Body of pancreas (tissue), 4 donors: ENCODE results near the gene KCTD11. TPM values are rescaled to one million over a fixed set of nuclear protein-coding genes. Genes with fewer than 3 reads are reported as not detected.

Experiments used
- ATAC-seq: fragments of 150-250 bp; one replicate; pipeline ENCODE4 v1.9.1; 2016
- DNase-seq, 4 donors: peaks; one replicate each; pipeline ENCODE4 v3.0.0-alpha.2; 2019
- H3K27ac ChIP-seq, 4 donors: fragments of 200-600 bp; sonication (generic); 1 replicate in 3 of 4; 2 replicates in 1 of 4; pipeline versions ENCODE4 v1.5.1 to v1.6.1; 2016 to 2019; ENCODE audit warnings: mild to moderate bottlenecking in 1 of 4, mixed read lengths in 1 of 4, moderate library complexity in 1 of 4
- H3K27me3 ChIP-seq, 2 donors: fragments of 200-600 bp; sonication (generic); one replicate each; pipeline ENCODE4 v1.6.0; 2016; ENCODE audit warnings: mild to moderate bottlenecking in 1 of 2
- H3K36me3 ChIP-seq, 2 donors: fragments of 200-600 bp; sonication (generic); replicated peaks in 1 of 2; 2 replicates each; pipeline ENCODE4 v1.5.1; 2016; ENCODE audit warnings: low read depth in 2 of 2; ENCODE audit not compliant: insufficient read depth in 1 of 2
- H3K4me1 ChIP-seq: fragments of 200-600 bp; sonication (generic); one replicate; pipeline ENCODE4 v1.6.0; 2016
- H3K4me3 ChIP-seq, 2 donors: fragments of 200-600 bp; sonication (generic); 1 replicate in 1 of 2; 2 replicates in 1 of 2; pipeline ENCODE4 v1.5.1; 2016 to 2019
- H3K9me3 ChIP-seq, 3 donors: fragments of 200-600 bp; sonication (generic); 1 replicate in 2 of 3; 2 replicates in 1 of 3; pipeline ENCODE4 v1.5.1; 2016
- POLR2A ChIP-seq, 3 donors: fragments of 450-650 bp; IDR thresholded peaks; one replicate each; pipeline ENCODE4 v1.6.1; 2016; ENCODE audit warnings: antibody characterized with exemption in 3 of 3, mild to moderate bottlenecking in 2 of 3
- WGBS, 2 donors: methylation state at CpG; one replicate each; pipeline ENCODE4 v1.1.5; 2017; 5-methylcytosine and 5-hydroxymethylcytosine counted together
- intact Hi-C: fragments of 100-400 bp; cut with DNase I; formaldehyde crosslinking; loops from one replicate; pipeline ENCODE4 v1.15.1; 2023
- total RNA-seq, 2 donors: library from RNA; depleted of rRNA; stranded (reverse); fragments of >200 nt; gene quantifications; one replicate each; pipeline ENCODE4 v1.1.0, GENCODE V29; 2016
- TF ChIP-seq, protein P1 (sequence below), 7 experiments: fragments of 450-650 bp in 4 of 7; fragments of 200-600 bp in 3 of 7; sonication (generic) in 3 of 7; IDR thresholded peaks; one replicate each; pipeline ENCODE4 v1.5.1; 2016 to 2019; ENCODE audit warnings: antibody characterized with exemption in 7 of 7

Gene KCTD11
- total RNA-seq, 2 donors from 2014 or later = 2.6 to 5.6 TPM

DNA sequence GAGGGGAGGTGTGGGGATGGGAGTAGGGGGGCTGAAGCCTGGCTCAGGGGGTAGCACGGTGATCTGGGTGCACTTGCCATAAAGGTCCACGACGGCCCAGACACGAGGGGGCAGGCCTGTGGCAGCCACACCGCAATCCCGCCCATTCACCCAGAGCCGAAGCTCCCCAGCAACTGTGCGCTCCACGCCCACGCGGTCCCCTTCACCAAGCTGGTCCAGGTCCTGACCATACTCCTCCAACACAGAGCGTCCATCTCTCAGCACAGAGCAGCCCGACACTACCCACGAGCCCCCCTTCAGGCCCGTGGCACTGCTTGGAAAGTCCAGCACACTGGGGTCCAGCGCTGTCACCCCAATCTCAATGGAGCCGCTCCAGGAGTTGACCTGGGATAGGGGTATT lies 24.5 kb upstream of the KCTD11 start:
- DNase-seq = peak in 1 of 4 donors; percentile 13
- Histone ChIP-seq H3K36me3 (peaks cover 0 to 9% of the 10 kb centered on the region in 2 donors), H3K27me3 (no peaks in the 10 kb centered on the region), H3K27ac (no peak overlapping the region), H3K9me3 (no peaks in the 10 kb centered on the region), H3K4me3 (no peak overlapping the region), H3K4me1 (peaks cover 25% of the 10 kb centered on the region)
- TF ChIP-seq, protein P1, sequence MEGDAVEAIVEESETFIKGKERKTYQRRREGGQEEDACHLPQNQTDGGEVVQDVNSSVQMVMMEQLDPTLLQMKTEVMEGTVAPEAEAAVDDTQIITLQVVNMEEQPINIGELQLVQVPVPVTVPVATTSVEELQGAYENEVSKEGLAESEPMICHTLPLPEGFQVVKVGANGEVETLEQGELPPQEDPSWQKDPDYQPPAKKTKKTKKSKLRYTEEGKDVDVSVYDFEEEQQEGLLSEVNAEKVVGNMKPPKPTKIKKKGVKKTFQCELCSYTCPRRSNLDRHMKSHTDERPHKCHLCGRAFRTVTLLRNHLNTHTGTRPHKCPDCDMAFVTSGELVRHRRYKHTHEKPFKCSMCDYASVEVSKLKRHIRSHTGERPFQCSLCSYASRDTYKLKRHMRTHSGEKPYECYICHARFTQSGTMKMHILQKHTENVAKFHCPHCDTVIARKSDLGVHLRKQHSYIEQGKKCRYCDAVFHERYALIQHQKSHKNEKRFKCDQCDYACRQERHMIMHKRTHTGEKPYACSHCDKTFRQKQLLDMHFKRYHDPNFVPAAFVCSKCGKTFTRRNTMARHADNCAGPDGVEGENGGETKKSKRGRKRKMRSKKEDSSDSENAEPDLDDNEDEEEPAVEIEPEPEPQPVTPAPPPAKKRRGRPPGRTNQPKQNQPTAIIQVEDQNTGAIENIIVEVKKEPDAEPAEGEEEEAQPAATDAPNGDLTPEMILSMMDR (IDR thresholded peaks at IDR 0.05) = no peak
- WGBS, 2 donors = 76 to 83% methylated on average over 14 of the region's 17 CpGs
- no peak for ATAC-seq
- intact Hi-C loops = no loop called here

DNA sequence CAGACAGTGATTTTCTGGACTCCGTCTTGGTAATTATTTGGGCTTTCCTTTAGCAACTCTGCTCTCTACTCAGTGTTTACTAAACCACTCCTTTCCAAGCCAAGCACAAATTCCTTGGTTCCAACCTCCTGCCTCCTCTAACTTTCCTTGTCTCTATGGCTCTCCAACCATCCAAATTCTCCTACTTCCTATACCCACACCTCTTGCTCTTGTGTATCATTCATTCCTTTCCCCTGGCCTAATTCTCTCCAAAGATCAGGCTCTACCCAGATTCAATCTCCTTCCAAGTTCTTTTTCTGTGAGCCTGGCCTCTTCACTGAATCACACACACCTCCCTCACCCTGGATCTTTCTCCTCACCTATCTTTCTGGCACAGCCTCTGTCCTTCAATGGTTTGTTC lies 24.0 kb upstream of the KCTD11 start:
- no peaks in the 10 kb centered on the region for H3K9me3 ChIP-seq
- no peak for TF ChIP-seq POLR2A (IDR thresholded peaks at IDR 0.05)
- TF ChIP-seq, protein P1 (IDR thresholded peaks at IDR 0.05) = no peak
- no peak for ATAC-seq
- no peak overlapping the region for H3K27ac ChIP-seq
- no peak overlapping the region for H3K4me3 ChIP-seq
- 63 to 78% methylated on average over 1 of the region's 1 CpG for WGBS, 2 donors
- no peaks in the 10 kb centered on the region for H3K27me3 ChIP-seq
- H3K4me1 ChIP-seq = peaks cover 25% of the 10 kb centered on the region
- no peak for DNase-seq
- peaks cover 0 to 4% of the 10 kb centered on the region in 2 donors for H3K36me3 ChIP-seq
- intact Hi-C loops = no loop called here

DNA sequence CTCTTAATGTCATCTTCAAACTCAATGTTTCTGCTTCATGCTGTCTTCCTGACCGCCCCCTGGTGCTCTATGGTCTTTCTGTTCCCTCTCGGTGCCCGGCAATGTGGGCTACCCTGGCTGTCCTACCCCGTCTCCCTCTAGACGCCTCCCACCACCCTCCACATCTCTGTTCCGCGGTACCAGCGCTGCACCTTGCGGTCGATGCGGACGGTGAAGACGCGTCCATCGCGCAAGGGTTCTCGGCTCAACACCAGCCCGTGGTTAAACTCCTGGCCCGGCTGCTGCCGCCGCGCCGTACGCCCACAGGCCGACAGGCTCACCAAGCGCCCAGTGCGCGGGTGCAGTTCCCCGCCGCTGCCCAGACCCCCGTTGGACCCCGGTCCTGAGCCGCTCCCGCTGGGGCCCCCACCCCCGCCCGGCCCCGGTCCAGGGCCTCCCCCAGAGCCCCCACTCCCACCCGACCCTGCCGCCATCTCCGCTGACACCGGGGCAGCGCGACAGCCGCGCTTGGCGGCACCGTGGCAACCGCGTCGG lies 23.1 kb upstream of the KCTD11 start, which contains the start of gene NEURL4:
Gene NEURL4, minus strand, starts transcription at position 496 of the 534 bp plus-strand sequence. Its CDS starts 23 bp downstream, at position 473.
- intact Hi-C loops = no loop called here
- peaks cover 25% of the 10 kb centered on the region for H3K4me1 ChIP-seq
- no peak for DNase-seq
- H3K27me3 ChIP-seq = no peaks in the 10 kb centered on the region
- peak within 1 kb of the TSS; percentile 85 to 94 for H3K4me3 ChIP-seq
- TF ChIP-seq, protein P1 (IDR thresholded peaks at IDR 0.05) = no peak
- TF ChIP-seq POLR2A (IDR thresholded peaks at IDR 0.05) = no peak
- no peaks in the 10 kb centered on the region for H3K9me3 ChIP-seq
- peak within 1 kb of the TSS; percentile 79 to 92 (median 89) for H3K27ac ChIP-seq
- ATAC-seq = peak; percentile 19
- WGBS, 2 donors = 0% methylated on average over 10 to 47 of the region's 50 CpGs
- H3K36me3 ChIP-seq = peaks cover 0 to 4% of the 10 kb centered on the region in 2 donors

DNA sequence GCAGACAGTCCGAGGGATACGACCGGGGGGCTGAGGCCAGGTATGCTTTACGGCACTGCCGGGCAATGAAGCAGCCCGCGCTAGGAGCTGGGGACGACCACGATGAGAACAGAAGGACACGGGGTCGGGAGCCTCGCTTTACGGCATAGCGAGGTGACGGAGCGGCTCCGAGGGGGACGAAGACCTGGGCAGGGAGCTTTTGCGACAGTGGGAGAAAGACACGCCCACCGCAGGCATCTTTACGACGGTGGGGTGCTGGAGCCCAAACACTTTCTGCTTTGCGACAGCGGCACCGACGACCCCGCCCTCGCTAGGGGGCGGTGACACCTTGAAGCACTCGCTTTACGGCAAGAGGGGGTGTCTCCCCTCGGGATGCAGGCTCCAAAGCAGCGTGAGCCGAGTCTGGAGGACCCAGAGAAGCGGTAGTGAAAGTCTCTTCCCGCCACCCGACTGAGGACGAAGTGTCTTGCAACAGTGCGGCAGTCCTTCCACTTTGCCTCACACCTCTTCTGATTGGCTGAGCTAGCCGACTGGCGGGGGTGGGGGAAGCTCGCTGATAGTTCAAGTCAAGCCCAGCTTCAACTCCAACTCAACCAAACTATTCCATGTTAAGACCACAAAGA lies 22.5 kb upstream of the KCTD11 start:
- Histone ChIP-seq H3K36me3 (peaks cover 0 to 4% of the 10 kb centered on the region in 2 donors), H3K4me1 (peaks cover 25% of the 10 kb centered on the region), H3K9me3 (no peaks in the 10 kb centered on the region), H3K4me3 (peak overlapping the region; percentile 85 to 94), H3K27ac (peak overlapping the region; percentile 79 to 92 (median 89)), H3K27me3 (no peaks in the 10 kb centered on the region)
- peak; percentile 98 to 100 (median 99) for DNase-seq
- TF ChIP-seq, protein P1 (IDR thresholded peaks at IDR 0.05) = peak in 1 of 7 experiments; percentile 1
- TF ChIP-seq POLR2A (IDR thresholded peaks at IDR 0.05) = peak; percentile 29 to 87 (median 76)
- intact Hi-C loops = no loop called here
- ATAC-seq = peak; percentile 90
- 0% methylated on average over 43 of the region's 43 CpGs; no CpG with 5 or more reads in 1 of the 2 donors for WGBS, 2 donors
